Measurements from ENCODE around the gene FUBP1.
"Not testable (repeated sequence)": the region's sequence is repeated elsewhere in the genome, so short reads cannot be mapped to it uniquely, and the experiment has no call there.

The FUBP1 gene

GRCh38 chr1:77918918-77919317 is 60.0 kb downstream of the FUBP1 start:
- H3K36me3 ChIP-seq (ENCODE audit: control insufficient read depth, insufficient read depth, low read length): peaks cover 19% of the 10 kb centered on the region
- not testable (repeated sequence) for H3K27ac ChIP-seq (ENCODE audit: low read depth, low read length, severe bottlenecking); H3K4me1 ChIP-seq (ENCODE audit: control insufficient read depth, insufficient read depth, low read length, poor library complexity, severe bottlenecking); H3K4me3 ChIP-seq (ENCODE audit: extremely low read depth, insufficient read depth, low read length, poor library complexity, severe bottlenecking); H3K9me3 ChIP-seq (ENCODE audit: control insufficient read depth, low read length)
- 81 to 100% methylated on average over 1 to 3 of the region's 5 CpGs for WGBS, 2 experiments (ENCODE audit: insufficient coverage in 2 of 2)

DNA sequence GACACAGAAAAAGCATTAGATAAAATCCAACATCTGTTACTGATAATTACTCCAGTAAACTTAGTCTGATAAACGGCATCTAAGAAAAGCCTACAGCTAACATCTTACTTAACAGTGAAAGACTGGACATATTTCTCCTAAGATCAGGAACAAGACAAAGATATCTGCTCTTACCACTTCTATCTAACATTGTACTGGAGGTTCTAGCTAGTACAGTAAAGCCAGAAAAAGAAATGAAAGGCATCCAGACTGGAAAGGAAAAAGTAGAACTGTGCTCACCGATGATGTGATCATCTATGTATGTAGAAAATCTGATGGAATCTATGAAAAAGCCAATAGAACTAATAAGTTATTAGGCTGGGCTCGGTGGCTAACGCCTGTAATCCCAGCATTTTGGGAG is 68.8 kb downstream of the FUBP1 start:
- no peak overlapping the region for H3K27ac ChIP-seq (ENCODE audit: low read depth, low read length, severe bottlenecking)
- peaks cover 2% of the 10 kb centered on the region for H3K36me3 ChIP-seq (ENCODE audit: control insufficient read depth, insufficient read depth, low read length)
- 90 to 91% methylated on average over 4 of the region's 4 CpGs for WGBS, 2 experiments (ENCODE audit: insufficient coverage in 2 of 2)
- H3K4me1 ChIP-seq (ENCODE audit: control insufficient read depth, insufficient read depth, low read length, poor library complexity, severe bottlenecking): no peaks in the 10 kb centered on the region
- no peak overlapping the region for H3K4me3 ChIP-seq (ENCODE audit: extremely low read depth, insufficient read depth, low read length, poor library complexity, severe bottlenecking)
- H3K9me3 ChIP-seq (ENCODE audit: control insufficient read depth, low read length): no peaks in the 10 kb centered on the region

GRCh38 chr1:77906624-77907023 is 72.2 kb downstream of the FUBP1 start:
- Histone ChIP-seq H3K4me3 (ENCODE audit: extremely low read depth, insufficient read depth, low read length, poor library complexity, severe bottlenecking) (no peak overlapping the region), H3K36me3 (ENCODE audit: control insufficient read depth, insufficient read depth, low read length) (peaks cover 6% of the 10 kb centered on the region), H3K9me3 (ENCODE audit: control insufficient read depth, low read length) (no peaks in the 10 kb centered on the region), H3K4me1 (ENCODE audit: control insufficient read depth, insufficient read depth, low read length, poor library complexity, severe bottlenecking) (no peaks in the 10 kb centered on the region), H3K27ac (ENCODE audit: low read depth, low read length, severe bottlenecking) (no peak overlapping the region)
- WGBS, 2 experiments (ENCODE audit: insufficient coverage in 2 of 2): no CpG with 5 or more reads among the region's 1 CpG

DNA sequence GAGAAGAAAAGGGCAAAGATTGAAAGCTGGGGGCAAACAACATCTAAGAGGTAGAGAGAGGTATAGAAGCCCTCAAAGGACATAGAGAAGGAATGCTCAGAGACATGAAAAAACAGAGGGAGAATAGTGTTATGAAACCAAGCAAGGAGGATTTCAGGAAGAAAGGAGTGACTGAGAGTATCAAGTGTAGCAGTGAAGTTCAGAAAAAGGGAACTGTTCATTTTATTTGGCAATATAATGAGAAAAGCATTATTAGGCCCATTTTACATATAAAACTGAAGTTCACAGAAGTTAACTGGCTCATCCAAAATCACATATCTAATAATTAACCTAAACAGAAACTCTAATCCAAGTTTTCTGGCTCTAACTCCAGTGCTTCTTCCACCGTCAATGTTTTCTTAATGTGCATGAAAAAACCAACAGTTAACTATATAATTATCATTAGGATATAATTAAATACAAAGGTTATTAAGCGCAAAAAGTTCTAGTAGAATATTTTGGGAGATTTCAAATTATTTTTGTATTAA is 72.8 kb downstream of the FUBP1 start:
- Histone ChIP-seq H3K9me3 (ENCODE audit: control insufficient read depth, low read length) (no peaks in the 10 kb centered on the region), H3K27ac (ENCODE audit: low read depth, low read length, severe bottlenecking) (no peak overlapping the region), H3K36me3 (ENCODE audit: control insufficient read depth, insufficient read depth, low read length) (peaks cover 6% of the 10 kb centered on the region), H3K4me3 (ENCODE audit: extremely low read depth, insufficient read depth, low read length, poor library complexity, severe bottlenecking) (no peak overlapping the region), H3K4me1 (ENCODE audit: control insufficient read depth, insufficient read depth, low read length, poor library complexity, severe bottlenecking) (no peaks in the 10 kb centered on the region)
- WGBS, 2 experiments (ENCODE audit: insufficient coverage in 2 of 2): no CpG with 5 or more reads among the region's 2 CpGs

- Histone ChIP-seq H3K27ac (ENCODE audit: low read depth, low read length, severe bottlenecking) (no peak overlapping the region), H3K9me3 (ENCODE audit: control insufficient read depth, low read length) (no peaks in the 10 kb centered on the region), H3K4me1 (ENCODE audit: control insufficient read depth, insufficient read depth, low read length, poor library complexity, severe bottlenecking) (no peaks in the 10 kb centered on the region), H3K36me3 (ENCODE audit: control insufficient read depth, insufficient read depth, low read length) (peaks cover 6% of the 10 kb centered on the region), H3K4me3 (ENCODE audit: extremely low read depth, insufficient read depth, low read length, poor library complexity, severe bottlenecking) (no peak overlapping the region)
- WGBS, 2 experiments (ENCODE audit: insufficient coverage in 2 of 2): 86 to 100% methylated on average over 1 of the region's 1 CpG
These were observed 73.3 kb downstream of the FUBP1 start for GRCh38 chr1:77905603-77906002.

DNA sequence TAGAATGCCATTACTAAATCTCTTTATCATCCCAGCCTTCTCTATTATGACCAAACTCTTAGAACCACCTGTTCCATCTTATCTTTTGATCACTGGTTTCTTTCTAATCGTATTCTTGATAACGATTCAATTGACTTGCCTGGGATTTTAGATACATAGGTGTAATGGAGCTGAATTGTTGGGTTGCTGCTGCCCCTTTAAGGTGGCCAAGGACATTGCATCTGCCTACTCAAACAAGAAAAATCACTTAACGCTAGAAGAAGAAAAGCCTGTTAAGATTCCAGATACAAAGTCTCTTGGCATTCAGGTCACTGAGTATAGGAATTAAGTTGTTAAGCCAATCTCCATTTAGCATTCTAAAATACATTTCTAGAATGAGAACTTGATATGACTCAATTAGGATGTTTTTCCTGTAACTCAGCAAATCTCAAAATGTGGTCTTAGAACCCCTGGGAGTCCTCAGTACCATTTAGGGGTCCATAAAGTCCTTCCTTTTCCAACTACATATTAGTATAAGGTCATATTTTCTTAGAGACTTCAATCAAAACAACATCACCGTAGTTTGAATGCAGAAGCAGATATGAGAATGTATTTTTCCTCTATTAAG is 78.1 kb downstream of the FUBP1 start:
- 20% methylated on average over 1 of the region's 4 CpGs; no CpG with 5 or more reads in 1 of the 2 experiments for WGBS, 2 experiments (ENCODE audit: insufficient coverage in 2 of 2)
- no peaks in the 10 kb centered on the region for H3K9me3 ChIP-seq (ENCODE audit: control insufficient read depth, low read length)
- H3K27ac ChIP-seq (ENCODE audit: low read depth, low read length, severe bottlenecking): no peak overlapping the region
- peaks cover 4% of the 10 kb centered on the region for H3K36me3 ChIP-seq (ENCODE audit: control insufficient read depth, insufficient read depth, low read length)
- H3K4me1 ChIP-seq (ENCODE audit: control insufficient read depth, insufficient read depth, low read length, poor library complexity, severe bottlenecking): no peaks in the 10 kb centered on the region
- no peak overlapping the region for H3K4me3 ChIP-seq (ENCODE audit: extremely low read depth, insufficient read depth, low read length, poor library complexity, severe bottlenecking)

- WGBS, 2 experiments (ENCODE audit: insufficient coverage in 2 of 2): no CpG with 5 or more reads among the region's 4 CpGs
- no peak overlapping the region for H3K4me3 ChIP-seq (ENCODE audit: extremely low read depth, insufficient read depth, low read length, poor library complexity, severe bottlenecking)
- no peak overlapping the region for H3K27ac ChIP-seq (ENCODE audit: low read depth, low read length, severe bottlenecking)
These were observed 79.1 kb downstream of the FUBP1 start for GRCh38 chr1:77899647-77900320.

More at GRCh38 chr1:77899647-77900320, 79.1 kb downstream of the FUBP1 start:
- peaks cover 4% of the 10 kb centered on the region for H3K36me3 ChIP-seq (ENCODE audit: control insufficient read depth, insufficient read depth, low read length)
- no peaks in the 10 kb centered on the region for H3K9me3 ChIP-seq (ENCODE audit: control insufficient read depth, low read length)
- no peaks in the 10 kb centered on the region for H3K4me1 ChIP-seq (ENCODE audit: control insufficient read depth, insufficient read depth, low read length, poor library complexity, severe bottlenecking)
